ENCODE measurements around the gene ELF4.

Gene ELF4

GRCh38 chrX:130083107-130083490 is 27.2 kb downstream of the ELF4 start:
- H3K36me3 ChIP-seq (ENCODE audit: insufficient read depth, low read length): no peaks in the 10 kb centered on the region
- H3K9me3 ChIP-seq (ENCODE audit: control insufficient read depth, insufficient read depth, low read length): no peaks in the 10 kb centered on the region
- H3K9ac ChIP-seq (ENCODE audit: low read depth, low read length): no peak overlapping the region; the same call in 1 of the 2 replicates
- peaks cover 54% of the 10 kb centered on the region for H3K4me1 ChIP-seq (ENCODE audit: insufficient read depth, low read length)

GRCh38 chrX:130082244-130083106 is 27.8 kb downstream of the ELF4 start:
- Histone ChIP-seq H3K4me1 (ENCODE audit: insufficient read depth, low read length) (peaks cover 54% of the 10 kb centered on the region), H3K9ac (ENCODE audit: low read depth, low read length) (no peak overlapping the region; the same call in 1 of the 2 replicates), H3K9me3 (ENCODE audit: control insufficient read depth, insufficient read depth, low read length) (no peaks in the 10 kb centered on the region), H3K36me3 (ENCODE audit: insufficient read depth, low read length) (no peaks in the 10 kb centered on the region)

GRCh38 chrX:130081421-130082045 is 28.8 kb downstream of the ELF4 start:
- Histone ChIP-seq H3K9me3 (ENCODE audit: control insufficient read depth, insufficient read depth, low read length) (no peaks in the 10 kb centered on the region), H3K4me1 (ENCODE audit: insufficient read depth, low read length) (peaks cover 48% of the 10 kb centered on the region), H3K36me3 (ENCODE audit: insufficient read depth, low read length) (no peaks in the 10 kb centered on the region), H3K9ac (ENCODE audit: low read depth, low read length) (no peak overlapping the region)

GRCh38 chrX:130080791-130081367 is 29.4 kb downstream of the ELF4 start:
- Histone ChIP-seq H3K9me3 (ENCODE audit: control insufficient read depth, insufficient read depth, low read length) (no peaks in the 10 kb centered on the region), H3K36me3 (ENCODE audit: insufficient read depth, low read length) (no peaks in the 10 kb centered on the region), H3K9ac (ENCODE audit: low read depth, low read length) (no peak overlapping the region), H3K4me1 (ENCODE audit: insufficient read depth, low read length) (peaks cover 41% of the 10 kb centered on the region)

- H3K9me3 ChIP-seq (ENCODE audit: control insufficient read depth, insufficient read depth, low read length): no peaks in the 10 kb centered on the region
- H3K36me3 ChIP-seq (ENCODE audit: insufficient read depth, low read length): no peaks in the 10 kb centered on the region
- H3K4me1 ChIP-seq (ENCODE audit: insufficient read depth, low read length): peaks cover 32% of the 10 kb centered on the region
- no peak overlapping the region for H3K9ac ChIP-seq (ENCODE audit: low read depth, low read length)
Measured at GRCh38 chrX:130079824-130080406, 30.4 kb downstream of the ELF4 start.

- no peaks in the 10 kb centered on the region for H3K36me3 ChIP-seq (ENCODE audit: insufficient read depth, low read length)
- no peaks in the 10 kb centered on the region for H3K9me3 ChIP-seq (ENCODE audit: control insufficient read depth, insufficient read depth, low read length)
- no peaks in the 10 kb centered on the region for H3K4me1 ChIP-seq (ENCODE audit: insufficient read depth, low read length)
- no peak overlapping the region for H3K9ac ChIP-seq (ENCODE audit: low read depth, low read length)
Measured at GRCh38 chrX:130075777-130076176, 34.5 kb downstream of the ELF4 start.

- Histone ChIP-seq H3K9me3 (ENCODE audit: control insufficient read depth, insufficient read depth, low read length) (no peaks in the 10 kb centered on the region), H3K36me3 (ENCODE audit: insufficient read depth, low read length) (no peaks in the 10 kb centered on the region), H3K4me1 (ENCODE audit: insufficient read depth, low read length) (no peaks in the 10 kb centered on the region), H3K9ac (ENCODE audit: low read depth, low read length) (no peak overlapping the region)
Measured at GRCh38 chrX:130072345-130072740, 38.0 kb downstream of the ELF4 start.

- no peaks in the 10 kb centered on the region for H3K9me3 ChIP-seq (ENCODE audit: control insufficient read depth, insufficient read depth, low read length)
- no peaks in the 10 kb centered on the region for H3K36me3 ChIP-seq (ENCODE audit: insufficient read depth, low read length)
- no peaks in the 10 kb centered on the region for H3K4me1 ChIP-seq (ENCODE audit: insufficient read depth, low read length)
- H3K9ac ChIP-seq (ENCODE audit: low read depth, low read length): no peak overlapping the region
Measured at GRCh38 chrX:130071611-130072344, 38.5 kb downstream of the ELF4 start.

GRCh38 chrX:130066975-130067615 is 43.2 kb downstream of the ELF4 start:
- H3K9ac ChIP-seq (ENCODE audit: low read depth, low read length): no peak overlapping the region
- no peaks in the 10 kb centered on the region for H3K4me1 ChIP-seq (ENCODE audit: insufficient read depth, low read length)
- H3K36me3 ChIP-seq (ENCODE audit: insufficient read depth, low read length): no peaks in the 10 kb centered on the region
- no peaks in the 10 kb centered on the region for H3K9me3 ChIP-seq (ENCODE audit: control insufficient read depth, insufficient read depth, low read length)

- H3K9ac ChIP-seq (ENCODE audit: low read depth, low read length): peak overlapping the region; percentile 63
- H3K4me1 ChIP-seq (ENCODE audit: insufficient read depth, low read length): peaks cover 14% of the 10 kb centered on the region; the same call in 1 of the 2 replicates
- H3K9me3 ChIP-seq (ENCODE audit: control insufficient read depth, insufficient read depth, low read length): no peaks in the 10 kb centered on the region
- H3K36me3 ChIP-seq (ENCODE audit: insufficient read depth, low read length): no peaks in the 10 kb centered on the region
Measured at GRCh38 chrX:130060122-130061069, 49.9 kb downstream of the ELF4 start.

GRCh38 chrX:130058652-130059051 is 51.6 kb downstream of the ELF4 start:
- Histone ChIP-seq H3K9ac (ENCODE audit: low read depth, low read length) (no peak overlapping the region), H3K36me3 (ENCODE audit: insufficient read depth, low read length) (no peaks in the 10 kb centered on the region), H3K9me3 (ENCODE audit: control insufficient read depth, insufficient read depth, low read length) (no peaks in the 10 kb centered on the region), H3K4me1 (ENCODE audit: insufficient read depth, low read length) (peaks cover 15% of the 10 kb centered on the region; the same call in 1 of the 2 replicates)

GRCh38 chrX:130057209-130057608 is 53.1 kb downstream of the ELF4 start:
- H3K36me3 ChIP-seq (ENCODE audit: insufficient read depth, low read length): no peaks in the 10 kb centered on the region
- H3K9me3 ChIP-seq (ENCODE audit: control insufficient read depth, insufficient read depth, low read length): no peaks in the 10 kb centered on the region

GRCh38 chrX:130055899-130056298 is 54.4 kb downstream of the ELF4 start:
- Histone ChIP-seq H3K36me3 (ENCODE audit: insufficient read depth, low read length) (no peaks in the 10 kb centered on the region), H3K9me3 (ENCODE audit: control insufficient read depth, insufficient read depth, low read length) (no peaks in the 10 kb centered on the region), H3K9ac (ENCODE audit: low read depth, low read length) (no peak overlapping the region), H3K4me1 (ENCODE audit: insufficient read depth, low read length) (peaks cover 15% of the 10 kb centered on the region; the same call in 1 of the 2 replicates)

More at GRCh38 chrX:130057209-130057608, 53.1 kb downstream of the ELF4 start:
- H3K4me1 ChIP-seq (ENCODE audit: insufficient read depth, low read length): peaks cover 15% of the 10 kb centered on the region; the same call in 1 of the 2 replicates
- no peak overlapping the region for H3K9ac ChIP-seq (ENCODE audit: low read depth, low read length)
